Esophagus muscularis mucosa (tissue), 4 donors: ENCODE results near the gene TANC1. TPM values are rescaled to one million over a fixed set of nuclear protein-coding genes. Genes with fewer than 3 reads are reported as not detected.

Source experiments
- DNase-seq: peaks from one replicate; pipeline ENCODE4 v3.0.0-alpha.2; 2017; ENCODE audit errors: extremely low spot score
- H3K27ac ChIP-seq, 4 donors: fragments of 200-600 bp; sonication (generic); replicated peaks in 1 of 4; 1 replicate in 3 of 4; 2 replicates in 1 of 4; pipeline ENCODE4 v1.5.1; 2016 to 2019; ENCODE audit warnings: mild to moderate bottlenecking in 1 of 4
- H3K27me3 ChIP-seq, 4 donors: fragments of 200-600 bp; sonication (generic); one replicate each; pipeline versions ENCODE4 v1.5.1 to v1.6.0; 2016 to 2019
- H3K36me3 ChIP-seq, 4 donors: fragments of 200-600 bp; sonication (generic); one replicate each; pipeline ENCODE4 v1.5.1; 2016 to 2019
- H3K4me1 ChIP-seq, 4 donors: fragments of 200-600 bp; sonication (generic); one replicate each; pipeline ENCODE4 v1.5.1; 2016 to 2019
- H3K4me3 ChIP-seq, 4 donors: fragments of 200-600 bp; sonication (generic); 1 replicate in 2 of 4; 2 replicates in 2 of 4; pipeline ENCODE4 v1.5.1; 2016 to 2019; ENCODE audit warnings: mild to moderate bottlenecking in 4 of 4, moderate library complexity in 1 of 4
- H3K9me3 ChIP-seq, 4 donors: fragments of 200-600 bp; sonication (generic); 1 replicate in 3 of 4; 2 replicates in 1 of 4; pipeline ENCODE4 v1.5.1; 2016 to 2019
- CTCF ChIP-seq, 3 experiments: fragments of 200-600 bp in 2 of 3; fragments of 450-650 bp in 1 of 3; sonication (generic) in 2 of 3; IDR thresholded peaks; one replicate each; pipeline ENCODE4 v1.5.1; 2017 to 2019; ENCODE audit warnings: antibody characterized with exemption in 3 of 3, mild to moderate bottlenecking in 2 of 3, moderate library complexity in 1 of 3
- EP300 ChIP-seq: sonication (generic); formaldehyde crosslinking; IDR thresholded peaks from one replicate; pipeline ENCODE4 v1.6.1; 2017; ENCODE audit warnings: antibody characterized with exemption
- POLR2A ChIP-seq: fragments of 450-650 bp; IDR thresholded peaks from one replicate; pipeline ENCODE4 v1.6.1; 2017; ENCODE audit warnings: antibody characterized with exemption, moderate library complexity, mild to moderate bottlenecking, low read depth
- POLR2AphosphoS5 ChIP-seq, 2 donors: sonication (generic); formaldehyde crosslinking; IDR thresholded peaks; one replicate each; pipeline ENCODE4 v1.6.1; 2017; ENCODE audit warnings: antibody characterized with exemption in 2 of 2
- WGBS: methylation state at CpG from one replicate; pipeline ENCODE4 v1.1.5; 2018; 5-methylcytosine and 5-hydroxymethylcytosine counted together
- intact Hi-C: fragments of 100-400 bp; cut with DNase I; formaldehyde crosslinking; loops from one replicate; pipeline ENCODE4 v1.15.1; 2023
- total RNA-seq, 4 donors: library from RNA; depleted of rRNA; stranded (reverse); fragments of >200 nt; gene quantifications; one replicate each; pipeline versions ENCODE4 v1.1.0 to v1.2.1, GENCODE V29; 2016

TANC1 gene
- total RNA-seq, 4 donors from 2014 or later: 34.3 to 54.0 (median 52.9) TPM

GRCh38 chr2:158998551-158999248 is 30.3 kb downstream of the TANC1 start:
- peaks cover 0 to 2% (median 0%) of the 10 kb centered on the region in 4 donors for H3K36me3 ChIP-seq
- intact Hi-C loops: no loop called here
- TF ChIP-seq CTCF (IDR thresholded peaks at IDR 0.05): no peak
- TF ChIP-seq EP300: no peak
- no peak for TF ChIP-seq POLR2A
- no peak for TF ChIP-seq POLR2AphosphoS5 (IDR thresholded peaks at IDR 0.05)
- no peak overlapping the region for H3K4me3 ChIP-seq
- 63% methylated on average over 5 of the region's 6 CpGs for WGBS
- H3K27ac ChIP-seq: peak overlapping the region in 3 of 4 donors; percentile 5 to 48 (median 22)
- no peak for DNase-seq
- H3K4me1 ChIP-seq: peaks cover 60 to 80% (median 69%) of the 10 kb centered on the region in 4 donors
- H3K27me3 ChIP-seq: no peaks in the 10 kb centered on the region
- no peaks in the 10 kb centered on the region for H3K9me3 ChIP-seq

GRCh38 chr2:158999458-158999857 is 31.0 kb downstream of the TANC1 start:
- Histone ChIP-seq H3K4me3 (no peak overlapping the region), H3K27me3 (no peaks in the 10 kb centered on the region), H3K4me1 (peaks cover 56 to 77% (median 65%) of the 10 kb centered on the region in 4 donors), H3K36me3 (peaks cover 0 to 3% (median under 1%) of the 10 kb centered on the region in 4 donors), H3K9me3 (no peaks in the 10 kb centered on the region), H3K27ac (peak overlapping the region in 3 of 4 donors; percentile 5 to 48 (median 22))
- intact Hi-C loops: no loop called here
- TF ChIP-seq POLR2A (no peak), CTCF (IDR thresholded peaks at IDR 0.05) (no peak), POLR2AphosphoS5 (IDR thresholded peaks at IDR 0.05) (no peak), EP300 (no peak)
- WGBS: 69% methylated on average over 4 of the region's 4 CpGs
- DNase-seq: no peak

- no peak for TF ChIP-seq POLR2A
- TF ChIP-seq POLR2AphosphoS5 (IDR thresholded peaks at IDR 0.05): no peak
- TF ChIP-seq EP300: no peak
- TF ChIP-seq CTCF (IDR thresholded peaks at IDR 0.05): no peak
- Histone ChIP-seq H3K9me3 (no peaks in the 10 kb centered on the region), H3K27me3 (no peaks in the 10 kb centered on the region), H3K4me1 (peaks cover 50 to 71% (median 61%) of the 10 kb centered on the region in 4 donors), H3K4me3 (no peak overlapping the region), H3K36me3 (peaks cover 0 to 7% (median 1%) of the 10 kb centered on the region in 4 donors), H3K27ac (peak overlapping the region in 1 of 4 donors; percentile 26)
- intact Hi-C loops: no loop called here
- DNase-seq: no peak
- 95% methylated on average over 8 of the region's 8 CpGs for WGBS
These were observed 31.6 kb downstream of the TANC1 start for GRCh38 chr2:159000072-159000471.

GRCh38 chr2:159002462-159003111 is 34.1 kb downstream of the TANC1 start:
- intact Hi-C loops: no loop called here
- Histone ChIP-seq H3K4me1 (peaks cover 34 to 48% (median 44%) of the 10 kb centered on the region in 4 donors), H3K9me3 (no peaks in the 10 kb centered on the region), H3K36me3 (peaks cover 0 to 7% (median 4%) of the 10 kb centered on the region in 4 donors), H3K27ac (peak overlapping the region; percentile 8 to 61 (median 48)), H3K4me3 (no peak overlapping the region), H3K27me3 (no peaks in the 10 kb centered on the region)
- 52% methylated on average over 7 of the region's 7 CpGs for whole genome bisulfite sequencing
- no peak for DNase-seq
- TF ChIP-seq EP300: no peak
- TF ChIP-seq POLR2A: no peak
- no peak for TF ChIP-seq CTCF (IDR thresholded peaks at IDR 0.05)
- no peak for TF ChIP-seq POLR2AphosphoS5 (IDR thresholded peaks at IDR 0.05)
